Activated naive CD4-positive, alpha-beta T cell treated with Interleukin-2 at 50 U/mL for 16 hours (primary cell): Measurements from ENCODE around the gene ASIC4.
A peak's percentile ranks its signal among the peaks of the same experiment; 100 is the strongest.

Experiments
- DNase-seq: peaks from one replicate; pipeline ENCODE4 v3.0.0-alpha.2; 2020

The ASIC4 gene

GRCh38 chr2:219537657-219538488 lies 23.6 kb downstream of the ASIC4 start:
- DNase-seq, result no peak

GRCh38 chr2:219538504-219538951 lies 24.2 kb downstream of the ASIC4 start:
- no peak for DNase-seq

- no peak for DNase-seq
Observed at GRCh38 chr2:219538956-219539788, 24.9 kb downstream of the ASIC4 start.

GRCh38 chr2:219539926-219540678 lies 25.8 kb downstream of the ASIC4 start:
- no peak for DNase-seq

GRCh38 chr2:219540784-219541504 lies 26.7 kb downstream of the ASIC4 start:
- DNase-seq, result no peak

GRCh38 chr2:219541611-219542180 lies 27.4 kb downstream of the ASIC4 start:
- DNase-seq, result peak; percentile 87

- no peak for DNase-seq
Observed at GRCh38 chr2:219542931-219543595, 28.8 kb downstream of the ASIC4 start.

GRCh38 chr2:219543596-219544358 lies 29.5 kb downstream of the ASIC4 start, which contains the start of the genes CHPF and TMEM198:
Gene CHPF, minus strand, starts transcription at chr2:219543809. Its CDS starts 271 bp downstream, at chr2:219543538.
Gene TMEM198, plus strand, starts transcription at chr2:219544028. Its CDS starts 700 bp downstream, at chr2:219544728.
- peak; percentile 95 for DNase-seq

- no peak for DNase-seq
Observed at GRCh38 chr2:219544567-219544966, 30.3 kb downstream of the ASIC4 start.

GRCh38 chr2:219545295-219545942 lies 31.1 kb downstream of the ASIC4 start:
- no peak for DNase-seq

GRCh38 chr2:219545943-219546352 lies 31.7 kb downstream of the ASIC4 start:
- no peak for DNase-seq

GRCh38 chr2:219547621-219548020 lies 33.3 kb downstream of the ASIC4 start:
- DNase-seq, result no peak

- no peak for DNase-seq
Observed at GRCh38 chr2:219548990-219549389, 34.7 kb downstream of the ASIC4 start.

GRCh38 chr2:219549619-219550018 lies 35.3 kb downstream of the ASIC4 start:
- DNase-seq, result no peak

GRCh38 chr2:219551441-219552381 lies 37.4 kb downstream of the ASIC4 start:
- DNase-seq, result no peak

GRCh38 chr2:219552382-219553167 lies 38.3 kb downstream of the ASIC4 start:
- peak; percentile 82 for DNase-seq

- no peak for DNase-seq
Observed at GRCh38 chr2:219553168-219553417, 38.8 kb downstream of the ASIC4 start.

- DNase-seq, result no peak
Observed at GRCh38 chr2:219553463-219553963, 39.2 kb downstream of the ASIC4 start.
